ENCODE results near the gene NCOA3. TPM values are rescaled to one million over a fixed set of nuclear protein-coding genes. Genes with fewer than 3 reads are reported as not detected.
"Not testable (repeated sequence)": the region's sequence is repeated elsewhere in the genome, so short reads cannot be mapped to it uniquely, and the experiment has no call there.

NCOA3 gene
- polyA plus RNA-seq, 1 donor: 15.9 TPM

- DNase-seq: peak; percentile 30
Observed at GRCh38 chr20:47501116-47501481, 588 bp upstream of the NCOA3 start.

GRCh38 chr20:47502271-47503239 is 868 bp downstream of the NCOA3 start:
- peak; percentile 42 for DNase-seq

- no peak for DNase-seq
Observed at GRCh38 chr20:47503685-47504084, 2.0 kb downstream of the NCOA3 start.

GRCh38 chr20:47506335-47506734 is 4.6 kb downstream of the NCOA3 start:
- DNase-seq: no peak

GRCh38 chr20:47506850-47507249 is 5.2 kb downstream of the NCOA3 start:
- no peak for DNase-seq

GRCh38 chr20:47507275-47507981 is 5.7 kb downstream of the NCOA3 start:
- DNase-seq: not testable (repeated sequence)

GRCh38 chr20:47508278-47508677 is 6.6 kb downstream of the NCOA3 start:
- no peak for DNase-seq

GRCh38 chr20:47509104-47509661 is 7.5 kb downstream of the NCOA3 start:
- DNase-seq: no peak

GRCh38 chr20:47509685-47510084 is 8.0 kb downstream of the NCOA3 start:
- no peak for DNase-seq

GRCh38 chr20:47515843-47516242 is 14.2 kb downstream of the NCOA3 start:
- no peak for DNase-seq

- no peak for DNase-seq
Observed at GRCh38 chr20:47521059-47521808, 19.5 kb downstream of the NCOA3 start.

GRCh38 chr20:47524015-47524784 is 22.5 kb downstream of the NCOA3 start:
- no peak for DNase-seq

- no peak for DNase-seq
Observed at GRCh38 chr20:47527004-47527800, 25.5 kb downstream of the NCOA3 start.

GRCh38 chr20:47529840-47530239 is 28.2 kb downstream of the NCOA3 start:
- peak; percentile 42 for DNase-seq

- DNase-seq: no peak
Observed at GRCh38 chr20:47531458-47531857, 29.8 kb downstream of the NCOA3 start.

GRCh38 chr20:47532002-47532401 is 30.3 kb downstream of the NCOA3 start:
- no peak for DNase-seq

GRCh38 chr20:47533518-47534062 is 31.9 kb downstream of the NCOA3 start:
- no peak for DNase-seq

- no peak for DNase-seq
Observed at GRCh38 chr20:47534405-47534804, 32.7 kb downstream of the NCOA3 start.

- DNase-seq: no peak
Observed at GRCh38 chr20:47535088-47535487, 33.4 kb downstream of the NCOA3 start.

GRCh38 chr20:47535994-47536393 is 34.3 kb downstream of the NCOA3 start:
- no peak for DNase-seq

Measured in hindlimb muscle (tissue), 1 donor.